Measurements from ENCODE around the gene MTG2. TPM values are rescaled to one million over a fixed set of nuclear protein-coding genes. Genes with fewer than 3 reads are reported as not detected.

The MTG2 gene
- total RNA-seq, 1 experiment from 2014 or later, result 27.9 TPM

DNA sequence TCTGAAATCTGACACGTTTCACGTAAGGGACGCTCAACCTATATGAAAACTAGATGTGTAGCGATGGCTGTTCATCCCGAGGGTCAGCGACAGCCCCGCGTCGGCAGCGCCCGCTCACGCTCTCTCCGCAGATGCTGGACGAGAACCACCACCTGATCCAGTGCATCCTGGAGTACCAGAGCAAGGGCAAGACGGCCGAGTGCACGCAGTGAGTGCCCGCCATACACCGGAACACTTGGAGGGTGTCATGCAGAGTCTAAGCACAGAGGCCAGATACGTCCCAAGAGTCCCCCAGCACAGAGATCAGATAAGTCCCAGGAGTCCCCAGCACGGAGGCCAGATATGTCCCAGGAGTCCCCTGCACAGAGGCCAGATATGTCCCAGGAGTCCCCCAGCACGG lies 24.3 kb upstream of the MTG2 start:
- ATAC-seq, result no peak
- Mint-ChIP-seq H3K4me1 (peaks cover 26% of the 10 kb centered on the region), H3K27me3 (ENCODE audit: low read depth) (no peaks in the 10 kb centered on the region), H3K36me3 (peaks cover 21% of the 10 kb centered on the region), H3K4me3 (no peak overlapping the region), H3K9me3 (no peaks in the 10 kb centered on the region; the same call in 1 of the 2 replicates), H3K27ac (no peak overlapping the region)
- ChIA-PET CTCF (interaction anchor here (2.4 kb wide), 1 partner anchor 8 kb away, joined by 11 read pairs; no protein-coding TSS in a partner anchor), POLR2A (no interaction called here)
- TF ChIP-seq, protein P1, sequence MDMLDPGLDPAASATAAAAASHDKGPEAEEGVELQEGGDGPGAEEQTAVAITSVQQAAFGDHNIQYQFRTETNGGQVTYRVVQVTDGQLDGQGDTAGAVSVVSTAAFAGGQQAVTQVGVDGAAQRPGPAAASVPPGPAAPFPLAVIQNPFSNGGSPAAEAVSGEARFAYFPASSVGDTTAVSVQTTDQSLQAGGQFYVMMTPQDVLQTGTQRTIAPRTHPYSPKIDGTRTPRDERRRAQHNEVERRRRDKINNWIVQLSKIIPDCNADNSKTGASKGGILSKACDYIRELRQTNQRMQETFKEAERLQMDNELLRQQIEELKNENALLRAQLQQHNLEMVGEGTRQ (CRISPR knock-in tag; IDR thresholded peaks at IDR 0.05), result no peak
- no peak for TF ChIP-seq ZNF317 (CRISPR knock-in tag; IDR thresholded peaks at IDR 0.05; ENCODE audit: borderline replicate concordance, low read depth)
- no peak for TF ChIP-seq ZNF671 (CRISPR knock-in tag; IDR thresholded peaks at IDR 0.05)
- no peak for TF ChIP-seq ETV6 (CRISPR knock-in tag; IDR thresholded peaks at IDR 0.05)
- TF ChIP-seq, protein P2, sequence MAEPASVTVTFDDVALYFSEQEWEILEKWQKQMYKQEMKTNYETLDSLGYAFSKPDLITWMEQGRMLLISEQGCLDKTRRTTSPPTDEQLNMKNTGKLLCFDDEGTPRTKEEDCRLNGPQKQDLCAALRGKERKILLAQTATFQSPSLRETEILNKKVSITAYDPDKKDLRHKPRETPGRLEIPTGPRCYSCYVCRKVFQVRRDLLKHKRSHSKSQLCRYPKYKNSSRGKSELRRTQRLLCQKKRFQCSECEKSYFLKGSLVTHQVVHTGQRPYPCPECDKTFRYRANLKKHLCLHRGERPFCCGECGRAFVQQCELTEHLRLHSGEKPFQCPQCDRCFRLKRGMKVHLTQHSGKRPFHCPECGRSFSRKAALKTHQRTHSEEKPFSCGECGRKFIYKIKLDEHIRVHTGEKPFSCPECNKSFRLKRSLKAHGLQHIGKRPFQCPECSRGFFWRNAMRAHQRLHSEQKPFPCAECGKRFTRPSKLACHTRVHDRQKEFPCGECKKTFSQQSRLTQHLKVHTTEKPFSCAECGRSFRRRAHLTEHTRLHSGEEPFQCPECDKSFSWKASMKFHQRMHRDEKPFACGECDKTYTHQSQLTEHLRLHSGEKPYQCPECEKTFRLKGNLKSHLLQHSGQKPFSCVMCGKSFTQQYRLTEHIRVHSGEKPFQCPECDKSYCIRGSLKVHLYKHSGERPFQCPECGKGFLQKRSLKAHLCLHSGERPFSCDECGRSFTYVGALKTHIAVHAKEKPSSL (CRISPR knock-in tag; conservative IDR thresholded peaks at IDR 0.05), result no peak
- no peak for TF ChIP-seq ZNF263 (CRISPR knock-in tag; IDR thresholded peaks at IDR 0.05; ENCODE audit: low read depth)
- TF ChIP-seq NR3C1 (CRISPR knock-in tag; conservative IDR thresholded peaks at IDR 0.05; ENCODE audit: low read depth), result no peak
- TF ChIP-seq, protein P3, sequence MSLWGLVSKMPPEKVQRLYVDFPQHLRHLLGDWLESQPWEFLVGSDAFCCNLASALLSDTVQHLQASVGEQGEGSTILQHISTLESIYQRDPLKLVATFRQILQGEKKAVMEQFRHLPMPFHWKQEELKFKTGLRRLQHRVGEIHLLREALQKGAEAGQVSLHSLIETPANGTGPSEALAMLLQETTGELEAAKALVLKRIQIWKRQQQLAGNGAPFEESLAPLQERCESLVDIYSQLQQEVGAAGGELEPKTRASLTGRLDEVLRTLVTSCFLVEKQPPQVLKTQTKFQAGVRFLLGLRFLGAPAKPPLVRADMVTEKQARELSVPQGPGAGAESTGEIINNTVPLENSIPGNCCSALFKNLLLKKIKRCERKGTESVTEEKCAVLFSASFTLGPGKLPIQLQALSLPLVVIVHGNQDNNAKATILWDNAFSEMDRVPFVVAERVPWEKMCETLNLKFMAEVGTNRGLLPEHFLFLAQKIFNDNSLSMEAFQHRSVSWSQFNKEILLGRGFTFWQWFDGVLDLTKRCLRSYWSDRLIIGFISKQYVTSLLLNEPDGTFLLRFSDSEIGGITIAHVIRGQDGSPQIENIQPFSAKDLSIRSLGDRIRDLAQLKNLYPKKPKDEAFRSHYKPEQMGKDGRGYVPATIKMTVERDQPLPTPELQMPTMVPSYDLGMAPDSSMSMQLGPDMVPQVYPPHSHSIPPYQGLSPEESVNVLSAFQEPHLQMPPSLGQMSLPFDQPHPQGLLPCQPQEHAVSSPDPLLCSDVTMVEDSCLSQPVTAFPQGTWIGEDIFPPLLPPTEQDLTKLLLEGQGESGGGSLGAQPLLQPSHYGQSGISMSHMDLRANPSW (CRISPR knock-in tag; conservative IDR thresholded peaks at IDR 0.05; ENCODE audit: low read depth), result no peak
- TF ChIP-seq RELA (CRISPR knock-in tag; IDR thresholded peaks at IDR 0.05; ENCODE audit: borderline replicate concordance), result no peak
- no peak for TF ChIP-seq CREM (CRISPR knock-in tag; IDR thresholded peaks at IDR 0.05)
- TF ChIP-seq TP53 (CRISPR knock-in tag; IDR thresholded peaks at IDR 0.05), result no peak
- TF ChIP-seq, protein P4, sequence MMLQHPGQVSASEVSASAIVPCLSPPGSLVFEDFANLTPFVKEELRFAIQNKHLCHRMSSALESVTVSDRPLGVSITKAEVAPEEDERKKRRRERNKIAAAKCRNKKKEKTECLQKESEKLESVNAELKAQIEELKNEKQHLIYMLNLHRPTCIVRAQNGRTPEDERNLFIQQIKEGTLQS (CRISPR knock-in tag; conservative IDR thresholded peaks at IDR 0.05), result no peak
- TF ChIP-seq NFYB (CRISPR knock-in tag; conservative IDR thresholded peaks at IDR 0.05; ENCODE audit: low read depth), result no peak
- no peak for DNase-seq (ENCODE audit: low spot score)

DNA sequence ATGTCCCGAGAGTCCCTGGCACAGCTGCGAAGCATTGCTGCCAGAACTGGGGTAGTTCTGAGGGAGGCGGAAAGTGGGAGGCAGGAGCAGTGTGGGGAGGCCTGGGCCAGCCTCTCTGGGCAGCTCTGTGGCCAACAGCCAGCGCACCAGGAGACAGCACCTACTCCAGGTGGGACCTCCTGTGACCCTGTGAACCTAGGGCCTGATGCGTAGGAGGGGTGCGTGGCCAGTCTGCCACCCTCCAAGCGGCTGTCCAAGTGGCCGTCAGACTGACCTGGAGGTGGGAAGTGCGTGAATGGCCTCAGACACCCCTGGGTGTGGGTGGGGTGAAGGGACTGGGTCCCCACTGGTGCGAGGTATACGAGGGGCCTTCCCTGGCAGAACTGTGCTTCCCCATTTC lies 23.8 kb upstream of the MTG2 start:
- ChIA-PET POLR2A (no interaction called here), CTCF (no interaction called here)
- H3K4me3 Mint-ChIP-seq, result no peak overlapping the region
- TF ChIP-seq, protein P5, sequence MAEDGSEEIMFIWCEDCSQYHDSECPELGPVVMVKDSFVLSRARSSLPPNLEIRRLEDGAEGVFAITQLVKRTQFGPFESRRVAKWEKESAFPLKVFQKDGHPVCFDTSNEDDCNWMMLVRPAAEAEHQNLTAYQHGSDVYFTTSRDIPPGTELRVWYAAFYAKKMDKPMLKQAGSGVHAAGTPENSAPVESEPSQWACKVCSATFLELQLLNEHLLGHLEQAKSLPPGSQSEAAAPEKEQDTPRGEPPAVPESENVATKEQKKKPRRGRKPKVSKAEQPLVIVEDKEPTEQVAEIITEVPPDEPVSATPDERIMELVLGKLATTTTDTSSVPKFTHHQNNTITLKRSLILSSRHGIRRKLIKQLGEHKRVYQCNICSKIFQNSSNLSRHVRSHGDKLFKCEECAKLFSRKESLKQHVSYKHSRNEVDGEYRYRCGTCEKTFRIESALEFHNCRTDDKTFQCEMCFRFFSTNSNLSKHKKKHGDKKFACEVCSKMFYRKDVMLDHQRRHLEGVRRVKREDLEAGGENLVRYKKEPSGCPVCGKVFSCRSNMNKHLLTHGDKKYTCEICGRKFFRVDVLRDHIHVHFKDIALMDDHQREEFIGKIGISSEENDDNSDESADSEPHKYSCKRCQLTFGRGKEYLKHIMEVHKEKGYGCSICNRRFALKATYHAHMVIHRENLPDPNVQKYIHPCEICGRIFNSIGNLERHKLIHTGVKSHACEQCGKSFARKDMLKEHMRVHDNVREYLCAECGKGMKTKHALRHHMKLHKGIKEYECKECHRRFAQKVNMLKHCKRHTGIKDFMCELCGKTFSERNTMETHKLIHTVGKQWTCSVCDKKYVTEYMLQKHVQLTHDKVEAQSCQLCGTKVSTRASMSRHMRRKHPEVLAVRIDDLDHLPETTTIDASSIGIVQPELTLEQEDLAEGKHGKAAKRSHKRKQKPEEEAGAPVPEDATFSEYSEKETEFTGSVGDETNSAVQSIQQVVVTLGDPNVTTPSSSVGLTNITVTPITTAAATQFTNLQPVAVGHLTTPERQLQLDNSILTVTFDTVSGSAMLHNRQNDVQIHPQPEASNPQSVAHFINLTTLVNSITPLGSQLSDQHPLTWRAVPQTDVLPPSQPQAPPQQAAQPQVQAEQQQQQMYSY (CRISPR knock-in tag; IDR thresholded peaks at IDR 0.05), result no peak
- no peak for ATAC-seq
- no peaks in the 10 kb centered on the region for H3K9me3 Mint-ChIP-seq
- peaks cover 23% of the 10 kb centered on the region for H3K4me1 Mint-ChIP-seq
- H3K27me3 Mint-ChIP-seq (ENCODE audit: low read depth), result no peaks in the 10 kb centered on the region
- DNase-seq (ENCODE audit: low spot score), result no peak
- no peak overlapping the region for H3K27ac Mint-ChIP-seq
- peaks cover 19% of the 10 kb centered on the region for H3K36me3 Mint-ChIP-seq

All from WTC11 (cell line).